Measurements from ENCODE around the gene OGG1.

DNA sequence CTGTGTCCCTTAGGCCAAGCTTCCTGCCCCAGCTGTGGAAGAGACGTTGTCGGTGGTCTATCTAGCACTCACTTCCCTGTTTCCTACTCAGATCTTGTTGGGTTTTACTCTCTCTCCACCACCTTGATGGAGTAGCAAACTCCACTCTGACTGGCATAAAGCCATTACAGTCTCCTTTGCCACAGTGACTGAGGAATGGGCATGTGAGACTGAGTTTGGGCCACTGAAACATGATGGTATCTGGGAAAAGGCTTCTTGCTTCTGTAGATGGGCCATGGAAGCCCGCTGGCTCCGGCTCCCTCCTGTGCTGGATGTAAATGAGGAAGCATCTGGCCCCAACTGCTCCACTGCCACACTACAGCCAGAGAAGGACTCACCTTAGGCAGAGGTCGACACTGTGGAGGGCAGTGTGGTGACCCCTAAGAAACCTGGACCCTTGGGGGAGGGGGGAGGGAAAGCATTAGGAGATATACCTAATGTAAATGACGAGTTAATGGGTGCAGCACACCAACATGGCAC lies 29.4 kb downstream of the OGG1 start:
- TF ChIP-seq, protein P1, sequence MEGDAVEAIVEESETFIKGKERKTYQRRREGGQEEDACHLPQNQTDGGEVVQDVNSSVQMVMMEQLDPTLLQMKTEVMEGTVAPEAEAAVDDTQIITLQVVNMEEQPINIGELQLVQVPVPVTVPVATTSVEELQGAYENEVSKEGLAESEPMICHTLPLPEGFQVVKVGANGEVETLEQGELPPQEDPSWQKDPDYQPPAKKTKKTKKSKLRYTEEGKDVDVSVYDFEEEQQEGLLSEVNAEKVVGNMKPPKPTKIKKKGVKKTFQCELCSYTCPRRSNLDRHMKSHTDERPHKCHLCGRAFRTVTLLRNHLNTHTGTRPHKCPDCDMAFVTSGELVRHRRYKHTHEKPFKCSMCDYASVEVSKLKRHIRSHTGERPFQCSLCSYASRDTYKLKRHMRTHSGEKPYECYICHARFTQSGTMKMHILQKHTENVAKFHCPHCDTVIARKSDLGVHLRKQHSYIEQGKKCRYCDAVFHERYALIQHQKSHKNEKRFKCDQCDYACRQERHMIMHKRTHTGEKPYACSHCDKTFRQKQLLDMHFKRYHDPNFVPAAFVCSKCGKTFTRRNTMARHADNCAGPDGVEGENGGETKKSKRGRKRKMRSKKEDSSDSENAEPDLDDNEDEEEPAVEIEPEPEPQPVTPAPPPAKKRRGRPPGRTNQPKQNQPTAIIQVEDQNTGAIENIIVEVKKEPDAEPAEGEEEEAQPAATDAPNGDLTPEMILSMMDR (IDR thresholded peaks at IDR 0.05): no peak
- TF ChIP-seq POLR2A (IDR thresholded peaks at IDR 0.05): no peak
